ENCODE data around the gene PUSL1. TPM values are rescaled to one million over a fixed set of nuclear protein-coding genes. Genes with fewer than 3 reads are reported as not detected.

PUSL1 gene
- total RNA-seq, 1 donor from 2014 or later, result 21.5 TPM

DNA sequence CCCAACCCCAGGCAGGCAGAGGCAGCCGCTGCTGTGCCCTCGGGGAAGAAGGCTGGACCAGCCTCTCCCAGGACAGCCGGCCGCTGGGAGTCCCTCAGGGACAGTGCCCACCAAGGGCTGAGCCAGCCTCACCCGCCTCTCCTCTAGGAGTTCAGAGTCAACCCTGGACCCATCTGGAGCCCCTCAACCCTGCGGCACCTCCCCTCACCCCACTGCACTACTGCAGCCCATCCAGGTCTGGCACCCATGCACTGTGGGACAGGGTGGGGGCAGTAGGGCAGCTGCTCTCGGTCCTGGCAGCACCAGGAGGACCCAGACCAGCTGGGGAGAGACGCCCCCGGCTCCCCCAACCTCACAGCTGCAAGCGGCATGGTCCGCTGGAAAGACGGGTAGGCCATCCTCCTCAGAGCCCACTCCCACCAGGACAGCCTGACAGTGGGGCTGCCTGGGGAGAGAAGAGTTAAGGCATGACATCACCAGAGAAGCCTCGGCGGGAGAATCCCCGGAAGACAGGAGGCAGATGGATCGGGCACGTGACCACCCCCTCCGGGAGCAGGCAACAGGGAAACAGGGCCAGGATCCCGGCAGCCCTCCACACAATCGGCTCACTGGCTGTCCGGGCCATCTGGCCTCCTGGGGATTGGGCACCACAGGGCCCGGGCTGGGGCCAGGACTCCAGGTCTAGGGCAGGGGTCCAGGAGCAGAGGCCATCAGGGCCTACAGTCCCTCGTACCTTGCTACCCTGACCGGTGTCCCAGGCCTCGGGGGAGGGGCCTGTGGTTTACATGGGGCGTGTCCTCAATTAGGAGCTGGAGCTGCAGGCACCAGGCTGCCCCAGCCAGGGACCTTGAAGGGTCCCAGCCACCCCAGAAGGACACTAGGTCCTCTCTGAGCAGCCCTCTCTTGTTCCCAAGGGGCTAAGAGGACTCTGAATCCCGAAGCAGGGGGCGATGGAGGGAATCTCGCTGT lies 3.8 kb upstream of the PUSL1 start:
- no peaks in the 10 kb centered on the region for H3K9me3 Mint-ChIP-seq (ENCODE audit: unreplicated experiment)
- H3K36me3 Mint-ChIP-seq (ENCODE audit: unreplicated experiment), result no peaks in the 10 kb centered on the region
- DNase-seq (ENCODE audit: extremely low spot score, unreplicated experiment), result no peak
- peaks cover 34% of the 10 kb centered on the region for H3K4me1 Mint-ChIP-seq (ENCODE audit: unreplicated experiment)
- H3K27ac Mint-ChIP-seq (ENCODE audit: unreplicated experiment), result peak overlapping the region; percentile 71
- H3K27me3 Mint-ChIP-seq (ENCODE audit: unreplicated experiment), result no peaks in the 10 kb centered on the region
- peak overlapping the region; percentile 75 for H3K4me3 Mint-ChIP-seq (ENCODE audit: unreplicated experiment)
- TF ChIP-seq, protein P1, sequence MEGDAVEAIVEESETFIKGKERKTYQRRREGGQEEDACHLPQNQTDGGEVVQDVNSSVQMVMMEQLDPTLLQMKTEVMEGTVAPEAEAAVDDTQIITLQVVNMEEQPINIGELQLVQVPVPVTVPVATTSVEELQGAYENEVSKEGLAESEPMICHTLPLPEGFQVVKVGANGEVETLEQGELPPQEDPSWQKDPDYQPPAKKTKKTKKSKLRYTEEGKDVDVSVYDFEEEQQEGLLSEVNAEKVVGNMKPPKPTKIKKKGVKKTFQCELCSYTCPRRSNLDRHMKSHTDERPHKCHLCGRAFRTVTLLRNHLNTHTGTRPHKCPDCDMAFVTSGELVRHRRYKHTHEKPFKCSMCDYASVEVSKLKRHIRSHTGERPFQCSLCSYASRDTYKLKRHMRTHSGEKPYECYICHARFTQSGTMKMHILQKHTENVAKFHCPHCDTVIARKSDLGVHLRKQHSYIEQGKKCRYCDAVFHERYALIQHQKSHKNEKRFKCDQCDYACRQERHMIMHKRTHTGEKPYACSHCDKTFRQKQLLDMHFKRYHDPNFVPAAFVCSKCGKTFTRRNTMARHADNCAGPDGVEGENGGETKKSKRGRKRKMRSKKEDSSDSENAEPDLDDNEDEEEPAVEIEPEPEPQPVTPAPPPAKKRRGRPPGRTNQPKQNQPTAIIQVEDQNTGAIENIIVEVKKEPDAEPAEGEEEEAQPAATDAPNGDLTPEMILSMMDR (IDR thresholded peaks at IDR 0.05), result no peak

DNA sequence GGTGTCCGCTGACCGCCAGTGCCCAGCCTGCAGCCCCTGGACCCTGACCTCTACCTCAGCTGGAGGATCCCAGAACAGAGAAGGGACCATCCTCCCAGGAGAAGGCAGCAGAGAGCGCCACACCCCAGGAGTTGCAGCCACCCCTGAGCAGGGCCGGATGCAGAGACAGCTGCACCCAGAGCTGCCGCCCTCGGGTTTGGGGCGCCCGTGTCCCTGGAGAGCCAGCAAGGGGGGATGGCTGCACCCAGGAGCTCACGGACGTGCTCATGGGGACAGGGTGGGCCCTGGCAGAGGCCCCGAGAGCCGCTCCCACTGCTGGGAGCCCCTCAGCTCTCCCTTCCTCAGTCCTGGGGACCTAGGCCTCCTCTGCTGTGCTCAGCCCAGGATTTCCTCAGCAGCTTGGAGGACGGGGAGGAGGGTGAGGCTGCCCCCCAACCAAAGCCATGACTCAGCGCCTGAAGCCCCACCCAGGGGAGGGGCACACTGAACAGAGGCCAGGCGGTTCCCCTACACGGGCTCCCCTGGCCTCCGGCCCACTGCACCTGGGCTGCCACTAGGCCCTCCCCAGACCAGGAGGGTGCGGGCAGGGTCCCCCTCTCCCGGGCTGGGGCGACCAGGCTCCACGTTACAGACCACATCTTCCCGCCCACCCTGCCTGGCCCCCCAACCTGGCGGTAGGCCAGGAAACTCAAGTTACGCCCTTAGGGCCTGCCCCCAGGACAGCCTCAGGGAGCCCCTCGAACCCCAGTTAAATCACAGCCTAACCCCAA lies 2.9 kb upstream of the PUSL1 start:
- peak overlapping the region; percentile 82 for H3K27ac Mint-ChIP-seq (ENCODE audit: unreplicated experiment)
- H3K27me3 Mint-ChIP-seq (ENCODE audit: unreplicated experiment), result no peaks in the 10 kb centered on the region

DNA sequence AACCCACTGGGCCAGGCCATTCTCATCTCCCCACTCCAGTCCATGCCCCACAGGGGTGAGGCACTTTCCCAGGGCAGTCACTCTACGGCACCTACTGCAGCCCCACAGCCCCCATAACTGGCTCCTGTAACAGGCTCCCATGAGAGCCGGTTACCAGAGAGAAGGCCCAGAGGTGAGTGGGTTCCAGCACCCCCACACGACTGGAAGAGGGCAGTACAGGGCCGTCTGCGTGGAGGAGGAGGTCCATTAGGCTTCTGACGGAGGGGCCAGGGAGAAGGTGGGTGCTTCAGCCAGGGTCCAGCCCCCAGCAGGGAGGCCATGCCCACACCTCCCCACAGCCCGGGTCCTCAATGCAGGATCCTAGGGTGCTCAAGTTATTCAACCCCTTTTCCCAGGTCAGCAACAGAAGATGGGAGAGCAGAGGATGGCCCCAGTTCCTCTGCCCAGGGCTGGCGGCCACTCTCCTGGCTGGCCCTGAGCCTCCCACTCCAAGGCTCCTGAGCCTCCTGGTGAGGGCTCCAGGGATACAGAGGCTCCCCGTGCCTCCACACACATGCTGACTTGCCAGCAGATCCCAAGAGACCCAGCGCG lies 2.2 kb upstream of the PUSL1 start:
- DNase-seq (ENCODE audit: extremely low spot score, unreplicated experiment), result no peak
- Mint-ChIP-seq H3K27ac (ENCODE audit: unreplicated experiment) (peak overlapping the region; percentile 82), H3K27me3 (ENCODE audit: unreplicated experiment) (no peaks in the 10 kb centered on the region), H3K4me3 (ENCODE audit: unreplicated experiment) (peak overlapping the region; percentile 75), H3K9me3 (ENCODE audit: unreplicated experiment) (no peaks in the 10 kb centered on the region), H3K4me1 (ENCODE audit: unreplicated experiment) (peaks cover 35% of the 10 kb centered on the region), H3K36me3 (ENCODE audit: unreplicated experiment) (peaks cover 2% of the 10 kb centered on the region)
- TF ChIP-seq, protein P1 (IDR thresholded peaks at IDR 0.05), result peak; percentile 28

More for the DNA sequence above, 2.9 kb upstream of the PUSL1 start:
- H3K4me3 Mint-ChIP-seq (ENCODE audit: unreplicated experiment), result peak overlapping the region; percentile 75
- H3K9me3 Mint-ChIP-seq (ENCODE audit: unreplicated experiment), result no peaks in the 10 kb centered on the region
- DNase-seq (ENCODE audit: extremely low spot score, unreplicated experiment), result no peak
- no peaks in the 10 kb centered on the region for H3K36me3 Mint-ChIP-seq (ENCODE audit: unreplicated experiment)
- H3K4me1 Mint-ChIP-seq (ENCODE audit: unreplicated experiment), result peaks cover 35% of the 10 kb centered on the region
- TF ChIP-seq, protein P1 (IDR thresholded peaks at IDR 0.05), result peak; percentile 10

DNA sequence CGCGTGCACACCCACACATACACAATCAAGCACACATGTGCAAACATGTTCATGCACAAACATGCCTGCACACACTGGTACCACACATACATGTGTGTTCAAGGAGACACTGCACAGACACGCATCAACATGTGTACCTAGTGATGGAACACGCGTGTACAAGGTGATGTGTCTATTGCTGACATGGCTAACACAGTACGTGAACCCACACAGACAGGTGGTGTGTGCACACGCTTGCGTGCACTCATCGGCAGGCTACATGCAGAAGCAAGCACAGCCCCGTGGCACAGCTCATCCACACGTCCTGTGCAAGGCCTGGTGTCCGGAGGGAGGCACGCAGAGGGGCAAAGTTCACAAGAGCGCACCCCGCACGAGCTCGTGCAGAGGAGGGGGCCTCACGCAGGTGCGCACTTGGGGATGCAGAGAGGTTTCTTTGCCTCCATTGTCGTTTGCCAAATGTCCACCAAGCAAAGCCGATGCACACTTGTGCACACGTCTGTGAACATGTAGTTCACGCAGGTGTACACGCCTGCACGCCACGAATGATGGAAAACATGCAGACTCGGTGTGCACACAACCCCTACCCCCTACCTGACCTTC lies 1.6 kb upstream of the PUSL1 start:
- TF ChIP-seq, protein P1 (IDR thresholded peaks at IDR 0.05), result no peak
- Mint-ChIP-seq H3K4me3 (ENCODE audit: unreplicated experiment) (peak overlapping the region; percentile 75), H3K4me1 (ENCODE audit: unreplicated experiment) (peaks cover 35% of the 10 kb centered on the region), H3K27me3 (ENCODE audit: unreplicated experiment) (no peaks in the 10 kb centered on the region), H3K9me3 (ENCODE audit: unreplicated experiment) (no peaks in the 10 kb centered on the region), H3K36me3 (ENCODE audit: unreplicated experiment) (peaks cover 2% of the 10 kb centered on the region), H3K27ac (ENCODE audit: unreplicated experiment) (peak overlapping the region; percentile 82)
- DNase-seq (ENCODE audit: extremely low spot score, unreplicated experiment), result no peak
